GM11168 (cell line): Measurements from ENCODE around the gene AIMP1.
"Not testable (repeated sequence)": the region's sequence is repeated elsewhere in the genome, so short reads cannot be mapped to it uniquely, and the experiment has no call there.

ENCODE experiments used
- in situ Hi-C: fragments of 300-500 bp; cut with MboI; formaldehyde crosslinking; loops from one replicate; pipeline ENCODE4 v1.12.0; 2022; ENCODE audit warnings: low sequenced_read_pairs; ENCODE audit not compliant: unreplicated experiment

AIMP1 gene

GRCh38 chr4:106398898-106399297, 82.5 kb downstream of the AIMP1 start:
- in situ Hi-C loops, result not testable (repeated sequence)
